Measurements from ENCODE around the gene CFAP54. TPM values are rescaled to one million over a fixed set of nuclear protein-coding genes. Genes with fewer than 3 reads are reported as not detected.
A peak's percentile ranks its signal among the peaks of the same experiment; 100 is the strongest.

Gene CFAP54
- total and polyA plus RNA-seq, 2 donors from 2014 or later = 0.13 to 6.6 TPM

GRCh38 chr12:96482086-96482485, 7.3 kb upstream of the CFAP54 start:
- H3K9ac ChIP-seq (ENCODE audit: low read length in 3 of 3) = no peak overlapping the region
- H3K36me3 ChIP-seq (ENCODE audit: control insufficient read depth in 2 of 3, insufficient read depth in 3 of 3, low read length in 3 of 3) = no peaks in the 10 kb centered on the region
- no peak overlapping the region for H3K27ac ChIP-seq (ENCODE audit: low read depth in 2 of 2, low read length in 2 of 2)
- no peak for TF ChIP-seq CTCF (IDR thresholded peaks at IDR 0.05; ENCODE audit: borderline replicate concordance, extremely low read depth, insufficient read depth)
- no peaks in the 10 kb centered on the region for H3K9me3 ChIP-seq (ENCODE audit: control insufficient read depth in 2 of 3, insufficient read depth in 1 of 3, low read length in 3 of 3)
- intact Hi-C loops (cut with DNase I) = no loop called here
- FAIRE-seq (no peak), DNase-seq (no peak)
- no peak overlapping the region for H3K4me3 ChIP-seq (ENCODE audit: low read length in 3 of 3)
- H3K27me3 ChIP-seq (ENCODE audit: control insufficient read depth, insufficient read depth, low read length) = no peaks in the 10 kb centered on the region
- H3K4me1 ChIP-seq (ENCODE audit: control insufficient read depth in 2 of 3, insufficient read depth in 2 of 3, low read depth in 1 of 3, low read length in 3 of 3) = no peaks in the 10 kb centered on the region

GRCh38 chr12:96483116-96483515, 6.3 kb upstream of the CFAP54 start:
- Histone ChIP-seq H3K27ac (ENCODE audit: low read depth in 2 of 2, low read length in 2 of 2) (no peak overlapping the region), H3K4me1 (ENCODE audit: control insufficient read depth in 2 of 3, insufficient read depth in 2 of 3, low read depth in 1 of 3, low read length in 3 of 3) (no peaks in the 10 kb centered on the region), H3K9me3 (ENCODE audit: control insufficient read depth in 2 of 3, insufficient read depth in 1 of 3, low read length in 3 of 3) (no peaks in the 10 kb centered on the region), H3K27me3 (ENCODE audit: control insufficient read depth, insufficient read depth, low read length) (no peaks in the 10 kb centered on the region), H3K36me3 (ENCODE audit: control insufficient read depth in 2 of 3, insufficient read depth in 3 of 3, low read length in 3 of 3) (no peaks in the 10 kb centered on the region), H3K4me3 (ENCODE audit: low read length in 3 of 3) (no peak overlapping the region), H3K9ac (ENCODE audit: low read length in 3 of 3) (no peak overlapping the region)
- DNase-seq (peak in 2 of 5 donors; percentile 24 to 40), FAIRE-seq (no peak)
- intact Hi-C loops (cut with DNase I) = no loop called here
- no peak for TF ChIP-seq CTCF (IDR thresholded peaks at IDR 0.05; ENCODE audit: borderline replicate concordance, extremely low read depth, insufficient read depth)

- Histone ChIP-seq H3K36me3 (ENCODE audit: control insufficient read depth in 2 of 3, insufficient read depth in 3 of 3, low read length in 3 of 3) (no peaks in the 10 kb centered on the region), H3K9me3 (ENCODE audit: control insufficient read depth in 2 of 3, insufficient read depth in 1 of 3, low read length in 3 of 3) (no peaks in the 10 kb centered on the region), H3K4me1 (ENCODE audit: control insufficient read depth in 2 of 3, insufficient read depth in 2 of 3, low read depth in 1 of 3, low read length in 3 of 3) (no peaks in the 10 kb centered on the region), H3K9ac (ENCODE audit: low read length in 3 of 3) (no peak overlapping the region), H3K4me3 (ENCODE audit: low read length in 3 of 3) (no peak overlapping the region), H3K27me3 (ENCODE audit: control insufficient read depth, insufficient read depth, low read length) (no peaks in the 10 kb centered on the region), H3K27ac (ENCODE audit: low read depth in 2 of 2, low read length in 2 of 2) (no peak overlapping the region)
- no peak for DNase-seq
- no peak for FAIRE-seq
- no peak for TF ChIP-seq CTCF (IDR thresholded peaks at IDR 0.05; ENCODE audit: borderline replicate concordance, extremely low read depth, insufficient read depth)
- intact Hi-C loops (cut with DNase I) = no loop called here
These were observed 2.4 kb upstream of the CFAP54 start for GRCh38 chr12:96486751-96487613.

Data from kidney (tissue), 14 donors.